GM19397 (cell line): ENCODE measurements around the gene KHNYN.
"Not testable (repeated sequence)": the region's sequence is repeated elsewhere in the genome, so short reads cannot be mapped to it uniquely, and the experiment has no call there.

Source experiments
- ATAC-seq: cut with Tn5 transposase; IDR thresholded peaks from one replicate; pipeline ENCODE4 v1.9.1; 2021; ENCODE audit warnings: mild to moderate bottlenecking, moderate library complexity; ENCODE audit not compliant: unreplicated experiment

KHNYN gene

GRCh38 chr14:24429395-24430142, at the start of gene KHNYN, which contains the start of gene CBLN3:
Gene KHNYN, plus strand, starts transcription at chr14:24429954. Its CDS starts 777 bp downstream, at chr14:24430731.
Gene CBLN3, minus strand, starts transcription at chr14:24429668. Its CDS starts 614 bp downstream, at chr14:24429054.
- peak; percentile 87 for ATAC-seq

DNA sequence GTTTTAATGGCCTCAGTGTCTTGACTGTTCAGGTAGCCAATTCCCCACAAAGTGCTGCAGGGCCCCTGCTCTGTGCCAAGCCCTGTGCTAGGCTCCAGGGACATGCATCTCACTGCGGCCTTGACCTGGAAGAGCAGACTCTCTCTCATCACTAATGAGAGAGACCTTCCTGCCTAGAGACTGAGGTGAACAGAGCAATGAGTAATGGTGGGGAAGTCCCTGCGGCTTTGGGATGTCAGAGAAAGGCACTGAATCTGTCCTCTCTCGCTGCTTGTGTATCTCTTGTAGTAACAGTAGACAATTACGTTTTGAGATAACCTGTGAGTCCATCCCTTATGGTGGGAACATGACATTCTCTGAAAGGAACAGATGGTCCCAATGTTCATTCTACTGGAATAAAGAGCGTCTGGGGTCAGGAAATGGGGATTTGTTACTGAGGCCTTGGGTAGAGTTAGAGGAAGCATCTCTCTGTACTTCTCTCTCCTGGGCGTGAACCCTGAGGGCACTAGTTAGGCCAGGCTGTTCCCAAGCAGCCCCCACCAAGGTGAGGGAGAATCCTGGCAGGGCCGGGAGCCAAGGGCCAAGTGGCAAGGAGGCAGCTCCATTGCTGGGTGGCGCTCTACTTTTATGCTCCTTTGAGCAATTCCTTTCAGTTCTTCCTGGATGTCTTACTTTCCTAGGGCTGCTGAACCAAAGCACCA, 48.2 kb upstream of the KHNYN start:
- ATAC-seq, result no peak

- no peak for ATAC-seq
Measured at GRCh38 chr14:24382064-24382371, 47.7 kb upstream of the KHNYN start.

- ATAC-seq, result no peak
Measured at GRCh38 chr14:24384169-24384568, 45.6 kb upstream of the KHNYN start.

DNA sequence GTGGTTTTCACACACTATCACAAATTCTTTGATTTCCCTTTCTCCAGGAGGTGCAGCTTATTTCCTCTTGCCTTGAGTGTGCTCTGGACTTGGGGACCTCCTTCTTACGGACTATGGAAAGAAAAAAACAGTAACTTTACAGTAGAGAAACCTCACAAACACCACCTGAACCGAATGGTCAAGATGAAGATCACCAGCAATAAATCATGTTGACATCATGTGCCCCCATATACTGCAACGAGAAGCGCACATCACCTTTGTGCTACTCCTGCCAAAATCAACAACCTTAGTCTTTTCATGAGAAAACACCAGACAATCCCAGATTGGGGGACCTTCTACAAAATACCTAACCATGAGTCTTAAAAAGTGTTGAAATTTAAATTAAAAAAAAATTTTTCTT, 44.2 kb upstream of the KHNYN start:
- ATAC-seq, result no peak

DNA sequence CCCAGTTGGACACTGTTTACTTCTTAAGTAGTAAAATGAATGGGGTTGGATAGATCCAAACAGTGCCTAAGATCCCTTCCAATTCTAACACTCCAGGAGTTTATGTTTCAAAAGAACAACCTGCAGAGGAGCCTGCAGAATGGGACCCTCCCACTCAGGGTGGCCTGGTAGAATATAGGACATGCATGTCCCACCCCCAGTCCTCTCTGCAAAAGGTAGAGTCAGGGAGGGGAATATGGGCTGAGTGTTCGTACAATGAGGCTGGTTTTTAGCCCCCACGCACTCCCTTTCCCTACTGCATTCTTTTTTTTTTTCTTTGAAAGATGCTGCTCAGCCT, 42.8 kb upstream of the KHNYN start:
- no peak for ATAC-seq

- not testable (repeated sequence) for ATAC-seq
Measured at GRCh38 chr14:24387579-24387978, 42.2 kb upstream of the KHNYN start.

- ATAC-seq, result no peak
Measured at GRCh38 chr14:24388474-24389179, 41.1 kb upstream of the KHNYN start.

GRCh38 chr14:24389226-24389848, 40.4 kb upstream of the KHNYN start:
- no peak for ATAC-seq

GRCh38 chr14:24390701-24391468, 38.9 kb upstream of the KHNYN start:
- no peak for ATAC-seq

DNA sequence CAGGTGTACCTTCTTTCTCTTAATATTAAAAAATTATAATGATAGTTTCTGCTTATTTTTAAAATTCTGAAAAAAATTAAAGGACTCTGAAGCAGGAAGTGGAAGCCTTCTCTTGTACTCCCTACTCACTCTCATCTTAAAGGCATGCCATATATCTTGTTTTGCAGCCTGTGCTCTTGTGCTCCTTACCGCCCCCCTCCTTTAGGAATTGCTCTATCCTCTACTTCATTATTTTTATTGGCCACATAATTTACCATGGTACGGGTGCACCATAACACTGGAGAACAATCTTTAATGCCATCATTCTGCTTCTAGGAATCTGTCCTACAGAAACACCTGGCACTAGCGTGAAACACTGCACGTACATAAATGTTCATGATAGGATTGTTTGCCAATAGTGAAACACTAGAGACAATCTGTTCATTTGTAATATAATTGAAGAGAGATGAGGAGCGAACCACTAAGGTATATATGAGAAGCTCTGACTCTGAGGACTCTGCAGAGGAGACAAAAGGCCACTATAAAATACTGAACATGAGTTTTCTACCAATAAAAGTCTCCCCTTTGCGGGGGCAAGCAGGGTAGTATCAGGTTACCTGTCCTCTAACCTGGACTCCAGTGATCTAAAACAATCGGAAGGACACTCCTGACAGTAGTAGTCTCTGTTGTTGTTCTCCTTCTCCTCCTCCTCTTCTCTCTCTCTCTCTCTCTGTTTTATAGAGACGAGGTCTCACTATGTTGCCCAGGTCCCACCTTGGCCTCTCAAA, 37.2 kb upstream of the KHNYN start:
- ATAC-seq, result no peak

DNA sequence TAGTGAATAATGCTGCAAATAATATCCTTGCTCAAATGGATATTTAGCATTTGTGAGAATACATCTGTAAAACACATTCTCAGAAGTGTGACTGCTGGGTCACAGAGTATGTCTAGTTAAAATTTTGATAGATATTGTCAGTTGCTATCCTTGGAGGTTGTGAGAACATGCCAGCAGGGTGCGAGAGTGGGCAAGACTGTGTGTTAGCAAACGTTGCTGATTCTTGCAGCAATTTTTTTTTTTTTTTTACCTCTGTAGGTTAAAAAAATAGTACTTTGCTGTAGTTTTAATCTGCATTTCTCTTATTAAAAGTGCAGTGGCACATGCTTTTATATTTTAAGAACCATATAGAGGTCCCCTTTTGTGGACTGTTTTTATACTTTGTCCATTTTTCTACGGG, 35.5 kb upstream of the KHNYN start:
- no peak for ATAC-seq

GRCh38 chr14:24395609-24396582, 33.9 kb upstream of the KHNYN start:
- ATAC-seq, result no peak

DNA sequence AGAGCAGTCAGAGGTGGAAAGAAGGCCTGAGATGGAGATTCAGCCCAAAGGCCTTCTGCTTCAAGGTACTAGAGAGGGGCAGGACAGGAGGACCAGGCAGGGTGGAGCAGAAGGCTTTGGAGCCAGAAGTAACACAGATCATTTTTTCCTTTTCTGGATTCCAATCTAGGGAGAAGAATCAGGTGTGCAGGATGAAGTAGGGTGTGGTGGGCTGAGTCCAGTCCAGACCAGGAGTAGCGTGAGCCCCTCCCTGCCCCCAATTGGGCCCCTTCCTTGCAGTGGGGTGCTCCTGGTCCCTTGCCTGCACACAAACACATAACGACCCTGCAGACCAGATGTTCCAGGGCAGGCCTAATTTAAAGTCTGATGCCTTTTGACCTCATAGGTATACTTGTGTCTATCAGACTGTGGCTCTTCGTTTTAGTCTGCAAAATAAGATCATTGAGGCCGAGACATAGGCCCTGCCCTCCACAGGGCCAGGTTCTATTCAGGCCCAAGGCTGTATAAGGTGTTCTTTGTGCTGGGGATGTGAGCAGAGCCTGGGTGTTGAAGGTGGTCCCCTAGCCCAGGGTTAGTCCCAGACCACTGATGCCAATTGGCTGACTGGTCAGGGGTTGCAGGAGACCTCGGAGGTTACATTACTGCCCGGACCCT, 32.0 kb upstream of the KHNYN start:
- ATAC-seq, result no peak

DNA sequence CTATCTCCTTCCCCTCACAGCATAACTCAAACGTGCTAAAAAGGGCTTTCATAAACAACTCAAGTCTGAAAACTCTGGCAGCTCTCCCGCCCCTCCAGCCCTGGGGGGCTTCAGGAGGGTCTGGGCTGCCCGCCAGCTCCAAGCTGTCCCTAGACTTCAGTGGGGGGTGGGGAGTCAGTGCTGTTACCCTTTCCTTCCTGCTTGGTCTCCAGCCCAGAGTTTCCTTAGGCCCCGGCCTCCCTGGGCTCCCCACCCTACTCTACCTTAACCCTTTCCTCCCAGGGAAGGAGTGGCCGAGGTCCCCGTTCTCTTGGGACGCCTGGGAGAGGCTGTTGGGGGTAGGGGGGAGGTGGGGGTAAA, 31.5 kb upstream of the KHNYN start:
- no peak for ATAC-seq

- no peak for ATAC-seq
Measured at GRCh38 chr14:24398653-24399446, 30.9 kb upstream of the KHNYN start, which contains the start of gene NYNRIN. Gene NYNRIN, plus strand, starts transcription at chr14:24399003. Its CDS starts 244 bp downstream, at chr14:24399247.

DNA sequence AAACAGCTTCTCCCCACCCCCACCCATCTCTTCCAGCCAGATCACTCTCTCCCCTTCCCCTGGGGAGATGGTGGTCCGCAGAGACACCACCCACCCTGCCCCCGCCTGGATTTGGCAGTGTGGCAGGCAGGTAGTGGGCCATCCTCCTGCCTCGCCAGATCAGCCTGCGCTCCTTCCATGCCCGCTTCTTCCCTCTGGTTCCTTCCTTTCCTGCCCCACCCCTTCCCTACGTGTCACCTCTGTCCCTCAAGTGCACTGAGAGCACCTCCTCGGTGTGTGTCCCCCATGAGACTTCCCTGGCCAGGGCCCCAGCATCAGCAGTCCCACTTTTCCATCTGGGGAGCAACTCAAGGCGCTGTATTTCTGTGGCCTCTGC, 30.3 kb upstream of the KHNYN start:
- no peak for ATAC-seq
